ENCODE data around the gene GNG7. TPM values are rescaled to one million over a fixed set of nuclear protein-coding genes. Genes with fewer than 3 reads are reported as not detected.
"Not testable (repeated sequence)": the region's sequence is repeated elsewhere in the genome, so short reads cannot be mapped to it uniquely, and the experiment has no call there.

The GNG7 gene
- total RNA-seq, 6 experiments from 2014 or later: 1.3 to 3.7 (median 2.3) TPM

DNA sequence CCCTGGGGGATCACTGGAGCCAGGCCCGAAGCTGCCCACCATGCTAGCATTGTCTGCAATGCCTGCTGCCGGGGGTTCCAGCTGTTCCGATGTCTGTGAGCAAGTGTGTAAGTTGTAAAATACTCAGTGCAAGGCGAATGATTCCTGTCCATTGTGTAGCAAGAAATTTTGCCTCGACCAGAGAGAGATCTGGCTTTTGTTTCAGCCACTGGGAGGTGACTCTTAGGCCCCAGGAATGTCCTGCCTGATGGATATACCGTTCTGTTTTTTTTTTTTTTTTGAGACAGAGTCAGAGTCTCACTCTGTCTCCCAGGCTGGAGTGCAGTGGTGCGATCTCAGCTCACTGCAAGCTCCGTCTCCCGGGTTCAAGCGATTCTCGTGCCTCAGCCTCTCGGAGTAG lies 233.9 kb downstream of the GNG7 start:
- WGBS (ENCODE audit: insufficient coverage, low coverage, low lambda C conversion rate, missing lambda C conversion rate): no CpG with 5 or more reads among the region's 12 CpGs
- no peaks in the 10 kb centered on the region for H3K27me3 ChIP-seq
- intact Hi-C loops (cut with DNase I): no loop called here
- no peak overlapping the region for H3K4me3 ChIP-seq
- no peaks in the 10 kb centered on the region for H3K4me1 ChIP-seq
- H3K36me3 ChIP-seq: no peaks in the 10 kb centered on the region
- no peaks in the 10 kb centered on the region for H3K9me3 ChIP-seq
- no peak overlapping the region for H3K27ac ChIP-seq
- no peak for DNase-seq
- TF ChIP-seq POLR2A (IDR thresholded peaks at IDR 0.05): no peak
- TF ChIP-seq, protein P1, sequence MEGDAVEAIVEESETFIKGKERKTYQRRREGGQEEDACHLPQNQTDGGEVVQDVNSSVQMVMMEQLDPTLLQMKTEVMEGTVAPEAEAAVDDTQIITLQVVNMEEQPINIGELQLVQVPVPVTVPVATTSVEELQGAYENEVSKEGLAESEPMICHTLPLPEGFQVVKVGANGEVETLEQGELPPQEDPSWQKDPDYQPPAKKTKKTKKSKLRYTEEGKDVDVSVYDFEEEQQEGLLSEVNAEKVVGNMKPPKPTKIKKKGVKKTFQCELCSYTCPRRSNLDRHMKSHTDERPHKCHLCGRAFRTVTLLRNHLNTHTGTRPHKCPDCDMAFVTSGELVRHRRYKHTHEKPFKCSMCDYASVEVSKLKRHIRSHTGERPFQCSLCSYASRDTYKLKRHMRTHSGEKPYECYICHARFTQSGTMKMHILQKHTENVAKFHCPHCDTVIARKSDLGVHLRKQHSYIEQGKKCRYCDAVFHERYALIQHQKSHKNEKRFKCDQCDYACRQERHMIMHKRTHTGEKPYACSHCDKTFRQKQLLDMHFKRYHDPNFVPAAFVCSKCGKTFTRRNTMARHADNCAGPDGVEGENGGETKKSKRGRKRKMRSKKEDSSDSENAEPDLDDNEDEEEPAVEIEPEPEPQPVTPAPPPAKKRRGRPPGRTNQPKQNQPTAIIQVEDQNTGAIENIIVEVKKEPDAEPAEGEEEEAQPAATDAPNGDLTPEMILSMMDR (IDR thresholded peaks at IDR 0.05): no peak
- ATAC-seq: no peak

DNA sequence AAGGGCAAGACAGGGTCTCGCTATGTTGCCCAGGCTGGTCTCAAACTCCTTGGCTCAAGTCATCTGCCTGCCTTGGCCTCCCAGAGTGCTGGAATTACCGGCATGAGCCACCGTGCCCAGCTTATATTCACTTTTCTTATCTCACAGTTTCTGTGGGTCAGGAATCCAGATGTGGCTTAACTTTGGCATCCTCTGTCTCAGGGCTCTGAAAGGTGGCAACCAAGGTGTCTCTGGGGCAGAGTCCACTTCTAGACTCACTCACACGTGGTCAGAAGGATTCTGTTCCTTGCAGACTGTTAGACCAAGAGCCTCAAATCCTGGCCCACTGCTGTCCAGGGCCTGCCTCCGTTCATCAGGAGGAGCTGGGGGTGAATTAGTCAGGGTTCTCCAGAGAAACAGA lies 238.1 kb downstream of the GNG7 start:
- Histone ChIP-seq H3K4me3 (no peak overlapping the region), H3K4me1 (peaks cover 0 to 17% (median 0%) of the 10 kb centered on the region in 4 donors), H3K36me3 (no peaks in the 10 kb centered on the region), H3K27me3 (no peaks in the 10 kb centered on the region), H3K27ac (no peak overlapping the region), H3K9me3 (no peaks in the 10 kb centered on the region)
- no peak for DNase-seq
- TF ChIP-seq POLR2A (IDR thresholded peaks at IDR 0.05): no peak
- TF ChIP-seq, protein P1 (IDR thresholded peaks at IDR 0.05): no peak
- ATAC-seq: no peak
- intact Hi-C loops (cut with DNase I): no loop called here
- WGBS (ENCODE audit: insufficient coverage, low coverage, low lambda C conversion rate, missing lambda C conversion rate): 65% methylated on average over 3 of the region's 5 CpGs

DNA sequence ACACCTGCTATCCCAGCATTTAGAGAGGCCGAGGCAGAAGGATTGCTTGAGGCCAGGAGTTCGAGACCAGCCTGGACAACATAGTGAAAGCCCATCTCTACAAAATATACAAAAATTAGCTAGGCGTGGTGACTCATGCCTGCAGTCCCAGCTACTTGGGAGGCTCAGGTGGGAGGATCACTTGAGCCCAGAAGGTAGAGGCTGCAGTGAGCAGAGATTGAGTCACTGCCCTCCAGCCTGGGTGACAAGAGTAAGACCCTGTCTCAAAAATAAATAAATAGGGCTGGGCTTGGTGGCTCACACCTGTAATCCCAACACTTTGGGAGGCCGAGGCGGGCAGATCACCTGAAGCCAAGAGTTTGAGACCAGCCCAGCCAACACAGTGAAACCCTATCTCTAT lies 238.8 kb downstream of the GNG7 start:
- ATAC-seq; intact Hi-C loops (cut with DNase I); H3K4me3 ChIP-seq; H3K27ac ChIP-seq; H3K36me3 ChIP-seq; DNase-seq; H3K27me3 ChIP-seq; H3K9me3 ChIP-seq: not testable (repeated sequence)
- peaks cover 0 to 17% (median 0%) of the 10 kb centered on the region in 4 donors for H3K4me1 ChIP-seq
- WGBS (ENCODE audit: insufficient coverage, low coverage, low lambda C conversion rate, missing lambda C conversion rate): 100% methylated on average over 3 of the region's 5 CpGs

DNA sequence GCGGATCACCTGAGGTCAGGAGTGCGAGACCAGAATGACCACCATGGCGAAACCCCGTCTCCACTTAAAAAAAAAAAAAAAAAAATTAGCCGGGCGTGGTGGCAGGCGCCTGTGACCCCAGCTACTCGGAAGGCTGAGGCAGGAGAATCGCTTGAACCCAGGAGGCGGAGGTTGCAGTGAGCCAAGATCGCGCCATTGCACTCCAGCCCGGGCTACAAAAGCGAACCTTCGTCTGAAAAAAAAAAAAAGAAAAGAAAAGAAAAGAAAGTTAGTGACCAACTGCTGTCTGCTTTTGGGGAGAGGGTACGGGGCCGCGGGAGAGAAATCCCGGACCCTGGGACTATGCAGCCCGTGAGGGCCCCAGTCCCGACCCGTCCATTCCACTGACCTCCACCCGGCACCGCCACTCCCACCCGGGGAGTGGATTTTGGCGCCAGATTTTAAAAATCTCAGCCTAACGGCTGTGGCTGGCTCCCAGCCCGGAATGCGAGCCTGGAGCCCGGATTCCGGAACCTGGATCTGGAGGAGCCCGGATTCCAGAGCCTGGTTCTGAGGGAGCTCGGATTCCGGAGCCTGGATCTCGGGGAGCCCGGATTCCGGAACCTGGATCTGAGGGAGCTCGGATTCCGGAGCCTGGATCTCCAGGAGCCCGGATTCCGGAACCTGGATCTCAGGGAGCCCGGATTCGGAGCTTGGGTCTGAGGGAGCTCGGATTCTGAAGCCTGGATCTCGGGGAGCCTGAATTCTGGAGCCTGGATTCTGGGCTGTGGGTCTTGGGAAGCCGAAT lies 239.7 kb downstream of the GNG7 start:
- H3K9me3 ChIP-seq: no peaks in the 10 kb centered on the region
- DNase-seq (peak; percentile 74 to 86 (median 83)), ATAC-seq (peak; percentile 63 to 75 (median 70))
- TF ChIP-seq POLR2A (IDR thresholded peaks at IDR 0.05): peak; percentile 29
- TF ChIP-seq, protein P1 (IDR thresholded peaks at IDR 0.05): no peak
- H3K4me1 ChIP-seq: peaks cover 0 to 19% (median 3%) of the 10 kb centered on the region in 4 donors
- no peaks in the 10 kb centered on the region for H3K36me3 ChIP-seq
- H3K27ac ChIP-seq: no peak overlapping the region
- 13% methylated on average over 39 of the region's 46 CpGs for whole genome bisulfite sequencing (ENCODE audit: insufficient coverage, low coverage, low lambda C conversion rate, missing lambda C conversion rate)
- H3K4me3 ChIP-seq: peak overlapping the region; percentile 41 to 69 (median 58)
- H3K27me3 ChIP-seq: no peaks in the 10 kb centered on the region
- intact Hi-C loops (cut with DNase I): no loop called here

Measured in right lobe of liver (tissue), 6 donors.